ENCODE results near the gene YIPF6.
"Not testable (repeated sequence)": the region's sequence is repeated elsewhere in the genome, so short reads cannot be mapped to it uniquely, and the experiment has no call there.

The YIPF6 gene

GRCh38 chrX:68498508-68499379 is at the start of gene YIPF6:
Gene YIPF6, plus strand, starts transcription at chrX:68499051. Its CDS starts 16 bp downstream, at chrX:68499067.
- peak; percentile 61 for DNase-seq

DNA sequence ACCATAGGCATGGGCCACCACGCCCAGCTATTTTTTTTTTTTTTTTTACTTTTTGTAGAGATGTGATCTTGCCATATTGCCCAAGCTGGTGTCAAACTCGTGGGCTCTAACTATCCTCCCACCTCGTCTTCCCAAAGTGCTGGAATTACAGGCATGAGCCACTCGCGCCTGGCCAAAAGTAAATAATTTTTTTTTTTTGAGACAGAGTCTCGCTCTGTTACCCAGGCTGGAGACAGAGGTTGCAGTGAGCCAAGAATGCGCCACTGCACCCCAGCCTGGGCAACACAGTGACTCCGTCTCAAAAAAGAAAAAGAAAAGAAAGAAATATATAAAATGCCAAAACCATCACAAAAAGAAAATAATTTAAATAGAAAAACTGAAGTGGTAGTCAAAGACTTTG is 47.1 kb upstream of the YIPF6 start:
- no peak for DNase-seq

DNA sequence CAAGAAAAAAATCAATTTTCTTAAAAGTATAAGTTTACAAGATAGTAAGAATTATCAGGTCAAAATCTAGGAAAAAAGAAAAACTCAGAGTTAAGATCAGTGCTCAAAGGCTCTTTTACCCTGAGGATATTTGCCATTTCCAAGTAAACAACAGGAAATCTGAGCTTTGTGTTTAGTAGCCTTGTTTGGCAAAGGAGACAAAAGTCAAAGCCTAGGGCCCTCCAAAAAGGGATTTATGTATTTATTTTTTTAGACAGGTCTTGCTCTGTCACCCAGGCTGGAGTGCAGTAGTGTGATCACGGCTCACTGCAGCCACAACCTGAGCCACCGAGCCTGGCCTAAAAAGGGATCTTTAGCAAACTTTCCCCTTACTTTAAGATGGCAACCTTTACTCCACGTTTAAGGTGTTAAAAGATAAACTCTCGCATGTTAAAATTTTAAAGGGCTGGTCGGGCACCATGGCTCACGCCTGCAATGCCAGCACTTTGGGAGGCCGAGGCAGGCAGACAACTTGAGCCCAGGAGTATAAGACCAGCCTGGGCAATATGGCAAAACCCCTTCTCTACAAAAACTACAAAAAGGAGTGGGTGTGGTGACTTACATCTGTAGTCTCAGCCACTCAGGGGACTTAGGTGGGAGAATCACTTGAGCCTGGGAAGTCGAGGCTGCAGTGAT is 44.2 kb upstream of the YIPF6 start:
- DNase-seq: no peak

DNA sequence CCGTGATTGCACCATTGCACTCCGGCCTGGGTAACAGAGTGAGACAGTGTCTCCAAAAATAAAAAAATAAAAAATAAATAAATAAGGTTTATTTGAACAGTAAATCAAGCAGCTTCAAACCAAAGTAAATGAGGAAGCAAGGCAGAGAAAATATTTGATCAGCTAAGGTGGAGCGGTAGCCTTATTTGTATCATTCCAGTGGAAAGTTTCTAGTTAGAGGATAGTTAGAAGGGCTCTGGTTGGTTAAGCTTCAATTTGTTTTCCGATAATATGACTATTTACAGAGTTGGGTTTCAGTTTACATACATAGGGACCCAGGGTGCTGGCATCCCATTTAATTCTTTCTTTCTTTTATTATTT is 43.7 kb upstream of the YIPF6 start:
- no peak for DNase-seq

DNA sequence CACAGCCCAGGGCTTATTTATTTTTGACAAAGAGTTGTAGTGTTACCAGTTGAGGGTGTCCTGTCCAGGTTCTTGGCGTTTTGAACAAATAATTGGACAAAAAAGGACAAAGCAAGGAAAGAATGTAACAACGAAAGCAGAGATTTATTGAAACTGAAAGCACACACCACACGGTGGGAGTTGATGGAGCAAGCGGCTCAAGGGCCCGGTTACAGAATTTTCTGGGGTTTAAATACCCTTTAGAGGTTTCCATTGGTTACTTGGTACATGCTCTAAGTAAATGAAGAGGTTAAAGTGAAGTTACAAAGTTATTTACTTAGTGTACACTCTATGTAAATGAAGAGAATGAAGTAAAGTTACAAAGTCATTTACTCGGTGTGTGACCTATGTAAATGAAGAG is 37.8 kb upstream of the YIPF6 start:
- no peak for DNase-seq

- no peak for DNase-seq
These were observed 37.3 kb upstream of the YIPF6 start for GRCh38 chrX:68461576-68461975.

GRCh38 chrX:68462197-68462596 is 36.7 kb upstream of the YIPF6 start:
- no peak for DNase-seq

- DNase-seq: no peak
These were observed 36.2 kb upstream of the YIPF6 start for GRCh38 chrX:68462653-68463052.

DNA sequence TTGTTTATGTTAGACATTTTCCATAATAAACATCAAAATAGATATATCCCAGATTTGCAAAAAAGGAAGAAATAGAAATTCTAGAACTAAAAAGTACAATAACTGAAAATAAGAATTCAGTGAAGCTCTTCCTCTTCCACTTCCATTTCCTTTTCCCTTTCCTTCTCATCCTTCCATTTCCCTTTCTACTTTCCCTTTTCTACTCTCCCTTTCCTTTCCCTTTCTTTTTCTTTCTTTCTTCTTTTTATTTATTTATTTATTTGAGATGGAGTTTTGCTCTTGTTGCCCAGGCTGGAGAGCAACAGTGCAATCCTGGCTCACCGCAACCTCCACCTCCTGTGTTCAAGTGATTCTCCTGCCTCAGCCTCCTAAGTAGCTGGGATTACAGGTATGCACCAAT is 35.0 kb upstream of the YIPF6 start:
- no peak for DNase-seq

- no peak for DNase-seq
These were observed 34.1 kb upstream of the YIPF6 start for GRCh38 chrX:68464796-68465195.

- DNase-seq: no peak
These were observed 17.9 kb upstream of the YIPF6 start for GRCh38 chrX:68480969-68481368.

GRCh38 chrX:68486198-68486597 is 12.7 kb upstream of the YIPF6 start:
- not testable (repeated sequence) for DNase-seq

GRCh38 chrX:68487254-68487653 is 11.6 kb upstream of the YIPF6 start:
- no peak for DNase-seq

DNA sequence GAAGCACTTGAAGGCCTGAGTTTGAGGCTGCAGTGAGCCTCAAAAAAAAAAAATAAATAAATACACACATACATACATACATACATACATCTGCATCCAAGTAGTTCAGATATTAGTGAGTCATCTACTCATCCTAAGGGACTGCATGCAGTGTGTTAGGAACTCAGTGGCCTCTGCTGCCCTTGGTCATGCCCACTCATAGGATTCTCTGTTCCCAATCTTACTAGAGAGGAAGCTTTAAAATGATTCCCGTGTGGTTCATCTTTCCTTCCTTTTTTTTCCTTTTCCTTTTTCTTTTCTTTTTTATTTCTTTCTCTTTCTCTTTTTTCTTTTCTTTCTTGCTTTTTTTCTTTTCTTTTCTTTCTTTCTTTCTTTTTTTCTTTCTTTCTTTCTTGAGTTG is 10.9 kb upstream of the YIPF6 start:
- no peak for DNase-seq

GRCh38 chrX:68488657-68489056 is 10.2 kb upstream of the YIPF6 start:
- no peak for DNase-seq

DNA sequence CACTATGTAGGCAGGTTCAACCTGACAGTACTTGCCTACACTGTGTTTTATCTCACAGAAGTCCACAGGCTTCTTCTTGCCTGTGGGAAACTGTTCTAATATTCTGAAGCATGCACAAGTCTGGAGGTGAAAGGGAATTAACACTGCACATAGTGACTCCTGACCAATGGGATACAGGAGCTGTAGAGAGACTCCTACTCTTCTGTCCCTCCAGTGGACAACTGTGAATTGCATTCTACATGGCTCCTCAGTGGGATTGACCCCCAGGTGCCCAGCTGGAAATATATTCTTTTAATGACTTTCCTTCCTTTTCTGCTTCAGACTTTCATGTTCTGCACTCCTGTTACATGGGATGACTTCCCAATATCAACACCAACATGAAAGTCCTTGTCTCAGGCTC is 8.2 kb upstream of the YIPF6 start:
- DNase-seq: no peak

GRCh38 chrX:68492583-68492982 is 6.3 kb upstream of the YIPF6 start:
- DNase-seq: no peak

DNA sequence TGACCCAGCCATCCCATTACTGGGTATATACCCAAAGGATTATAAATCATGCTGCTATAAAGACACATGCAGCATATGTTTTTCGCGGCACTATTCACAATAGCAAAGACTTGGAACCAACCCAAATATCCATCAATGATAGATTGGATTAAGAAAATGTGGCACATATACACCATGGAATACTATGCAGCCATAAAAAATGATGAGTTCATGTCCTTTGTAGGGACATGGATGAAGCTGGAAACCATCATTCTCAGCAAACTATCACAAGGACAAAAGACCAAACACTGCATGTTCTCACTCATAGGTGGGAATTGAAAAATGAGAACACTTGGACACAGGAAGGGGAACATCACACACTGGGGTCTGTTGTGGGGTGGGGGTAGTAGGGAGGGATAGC is 5.1 kb upstream of the YIPF6 start:
- DNase-seq: not testable (repeated sequence)

DNA sequence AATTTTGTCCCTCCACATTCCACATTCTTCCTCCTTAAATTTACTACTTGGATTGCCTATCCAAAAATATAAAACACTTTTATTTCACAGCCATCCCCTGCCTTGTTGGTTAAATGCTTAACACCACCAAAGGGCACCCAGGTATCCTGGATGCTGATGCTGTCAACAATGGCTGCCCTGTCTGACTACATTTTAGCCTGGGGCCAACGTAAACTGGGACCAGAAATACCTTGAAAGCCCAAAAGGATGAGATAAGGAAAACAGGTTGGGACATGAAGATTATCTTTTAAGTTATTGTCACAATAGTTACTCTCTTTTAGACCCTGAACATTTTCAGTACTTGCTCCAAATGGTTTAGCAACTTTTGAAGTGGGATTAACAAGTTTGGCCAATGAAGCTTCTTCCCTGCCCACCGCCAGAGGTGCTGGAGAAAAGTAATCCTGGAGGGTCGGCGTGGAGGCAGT is 775 bp upstream of the YIPF6 start:
- no peak for DNase-seq

DNA sequence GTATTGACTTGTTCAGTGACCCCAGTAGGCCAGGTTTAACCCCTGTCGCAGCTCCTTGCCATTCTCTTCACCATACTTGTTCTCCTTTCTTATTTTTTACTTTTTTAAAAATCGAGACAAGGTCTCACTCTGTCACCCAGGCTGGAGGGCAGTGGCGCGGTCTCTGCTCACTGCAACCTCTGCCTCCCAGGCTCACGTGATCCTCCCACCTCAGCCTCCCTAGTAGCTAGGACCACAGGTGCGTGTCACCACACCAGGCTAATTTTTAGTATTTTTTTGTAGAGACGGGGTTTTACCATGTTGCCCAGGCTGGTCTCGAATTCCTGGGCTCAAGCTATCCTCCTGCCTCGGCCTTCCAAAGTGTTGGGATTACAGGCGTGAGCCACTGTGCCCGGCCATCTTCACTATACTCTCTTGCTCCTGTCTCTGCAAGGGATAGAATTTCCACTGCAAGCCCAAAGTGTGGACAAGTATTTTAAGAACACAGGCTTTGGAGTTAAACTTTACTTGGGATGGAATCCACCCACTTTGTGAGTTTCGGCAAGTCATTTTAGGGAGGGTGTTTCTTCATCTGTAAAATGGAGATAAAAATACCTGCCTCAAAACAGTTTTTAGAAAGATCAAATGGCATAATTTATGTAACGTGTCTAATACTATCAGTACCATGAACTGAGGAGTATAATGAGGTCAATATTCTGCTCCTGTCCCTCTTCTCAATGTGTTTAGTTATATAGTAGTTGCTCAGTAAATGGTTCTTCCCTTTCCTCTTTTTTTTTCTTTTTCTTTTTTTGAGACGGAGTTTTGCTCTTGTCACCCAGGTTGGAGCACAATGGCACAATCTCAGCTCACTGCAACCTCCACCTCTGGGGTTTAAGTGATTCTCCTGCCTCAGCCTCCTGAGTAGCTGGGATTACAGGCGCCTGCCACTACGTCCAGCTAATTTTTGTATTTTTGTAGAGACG is 973 bp downstream of the YIPF6 start:
- DNase-seq: no peak

- peak; percentile 51 for DNase-seq
These were observed 5.2 kb downstream of the YIPF6 start for GRCh38 chrX:68503836-68504636.

- no peak for DNase-seq
These were observed 7.8 kb downstream of the YIPF6 start for GRCh38 chrX:68506649-68507048.
